Fibroblast of lung (primary cell): ENCODE results near the gene RRN3.
"Not testable (repeated sequence)": the region's sequence is repeated elsewhere in the genome, so short reads cannot be mapped to it uniquely, and the experiment has no call there.

Experiments used
- CTCF ChIP-seq, 2 donors: IDR thresholded peaks in 1 of 2; conservative IDR thresholded peaks in 1 of 2; 1 replicate in 1 of 2; 2 replicates in 1 of 2; pipeline ENCODE4 v1.5.1; 2011 to 2012; ENCODE audit warnings: low read length in 2 of 2, control low read depth in 1 of 2, inconsistent platforms in 1 of 2, low read depth in 1 of 2, mild to moderate bottlenecking in 1 of 2
- EZH2 ChIP-seq: IDR thresholded peaks from 2 replicates; pipeline ENCODE4 v1.5.1; 2012; ENCODE audit warnings: low read length, control low read depth, mild to moderate bottlenecking; ENCODE audit errors: missing control alignments

GRCh38 chr16:15045270-15045669 lies 48.8 kb downstream of the RRN3 start:
- not testable (repeated sequence) for TF ChIP-seq CTCF (conservative IDR thresholded peaks at IDR 0.05 in 1 of 2, IDR thresholded peaks at IDR 0.05 in 1 of 2; ENCODE audit: low read depth in 1 of 2, low read length in 2 of 2); EZH2
